Erythroblast (primary cell): ENCODE data around the gene PTX4.

Experiments
- GATA1 ChIP-seq: IDR thresholded peaks from 2 replicates; pipeline ENCODE4 v1.6.1; 2011; ENCODE audit warnings: low read depth, mild to moderate bottlenecking, control low read depth, low read length, moderate library complexity
- POLR2A ChIP-seq: IDR thresholded peaks from 2 replicates; pipeline ENCODE4 v1.6.1; 2011; ENCODE audit warnings: mild to moderate bottlenecking, low read length

DNA sequence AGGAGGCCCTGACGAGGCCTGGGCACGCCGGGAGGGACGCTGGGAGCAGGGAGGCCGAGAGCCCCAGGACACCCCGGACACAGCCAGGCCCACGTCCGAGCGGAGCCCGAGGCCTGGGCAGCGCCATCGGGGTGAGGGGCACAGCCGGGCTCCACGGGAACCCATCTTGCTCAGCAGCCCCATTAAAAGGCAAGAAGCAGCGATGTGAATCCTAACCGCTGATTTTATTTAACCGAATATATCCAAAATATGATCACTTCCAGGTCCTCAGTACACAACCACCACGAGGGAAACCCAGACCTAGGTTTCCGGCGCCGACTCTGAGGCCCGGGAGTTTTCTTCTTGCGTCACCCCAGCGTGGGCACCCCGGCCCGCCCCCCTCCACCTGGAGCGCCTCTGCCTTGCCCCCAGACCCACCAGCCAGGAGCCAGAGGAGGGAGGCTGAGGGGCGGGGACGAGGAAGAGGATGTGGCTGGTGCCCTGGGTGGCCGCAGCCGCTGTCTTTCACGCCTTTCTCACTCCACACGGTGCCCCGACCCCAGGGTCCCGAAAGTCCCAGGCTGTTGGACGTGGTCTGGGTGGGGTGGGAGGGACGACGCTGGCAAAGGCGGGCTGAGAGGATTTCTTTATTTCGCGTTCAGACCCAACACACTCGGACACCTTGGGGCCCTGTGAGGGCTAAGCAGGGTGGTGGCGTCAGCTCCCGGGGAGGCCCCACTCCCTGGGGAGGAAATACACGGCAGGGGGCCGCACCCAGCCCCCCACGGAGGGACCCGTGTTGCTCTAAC is 43.8 kb downstream of the PTX4 start:
- TF ChIP-seq POLR2A, result no peak
- no peak for TF ChIP-seq GATA1
